GM12878 (cell line): ENCODE data around the gene CAMTA1. TPM values are rescaled to one million over a fixed set of nuclear protein-coding genes. Genes with fewer than 3 reads are reported as not detected.

Experiments used
- ATAC-seq: fragments of 200-7000 bp; cut with Tn5 transposase; 3 replicates; pipeline ENCODE4 v1.9.1; 2020; ENCODE audit warnings: mild to moderate bottlenecking, moderate library complexity
- BruUV-seq: library from RNA; stranded (reverse); fragments of 400-500 nt; replicated peaks from 2 replicates; lab custom pipeline; 2021; lab: Mats Ljungman, UMichigan
- CTCF ChIA-PET: fragments of 300-600 bp; sonication (Branson Sonifier 250); formaldehyde crosslinking; extraction: SDS; loops from one replicate; lab custom pipeline; 2021; ENCODE audit warnings: inconsistent platforms; lab: Yijun Ruan, JAX
- POLR2A ChIA-PET: fragments of 350-600 bp; formaldehyde crosslinking; extraction: SDS; loops from one replicate; lab custom pipeline; 2021; ENCODE audit warnings: inconsistent platforms; lab: Charles Lee
- RAD21 ChIA-PET: fragments of 300-600 bp; sonication (Branson Sonifier 250); formaldehyde crosslinking; loops from one replicate; lab custom pipeline; 2023; ENCODE audit warnings: antibody characterized with exemption; ENCODE audit not compliant: unreplicated experiment; lab: Charles Lee
- SMC1A ChIA-PET: fragments of 300-600 bp; sonication (Branson Sonifier 250); formaldehyde crosslinking; loops from one replicate; lab custom pipeline; 2023; ENCODE audit not compliant: unreplicated experiment, uncharacterized antibody; lab: Charles Lee
- DNase-seq: peaks from one replicate; pipeline ENCODE4 v3.0.0-alpha.2; 2011; ENCODE audit warnings: low read depth, low spot score
- FAIRE-seq: peaks from 3 replicates; lab custom pipeline; 2011; peaks lifted over from hg19 to GRCh38; lab: Jason Lieb, UNC
- H2AFZ ChIP-seq: 2 replicates; pipeline ENCODE4 v1.6.0; 2011; ENCODE audit warnings: low read depth, low read length, control low read depth; ENCODE audit not compliant: control insufficient read depth
- H3K27ac ChIP-seq: 2 replicates; pipeline ENCODE4 v1.5.1; 2011; ENCODE audit warnings: control low read depth; ENCODE audit not compliant: control insufficient read depth, insufficient read depth
- H3K27me3 ChIP-seq, 2 experiments: replicated peaks in 1 of 2; 2 replicates each; pipeline versions ENCODE4 v1.6.0 to v1.6.1; 2011; ENCODE audit warnings: low read length in 1 of 2; ENCODE audit not compliant: control insufficient read depth in 2 of 2, insufficient read depth in 2 of 2
- H3K36me3 ChIP-seq, 2 experiments: 2 replicates each; pipeline ENCODE4 v1.5.1; 2011; ENCODE audit warnings: low read length in 1 of 2; ENCODE audit not compliant: control insufficient read depth in 2 of 2, insufficient read depth in 2 of 2
- H3K4me1 ChIP-seq: 2 replicates; pipeline ENCODE4 v1.6.1; 2011; ENCODE audit warnings: mild to moderate bottlenecking, low read length, moderate library complexity, mixed read lengths; ENCODE audit not compliant: control insufficient read depth, insufficient read depth
- H3K4me2 ChIP-seq: 2 replicates; pipeline ENCODE4 v1.6.0; 2011; ENCODE audit warnings: control low read depth; ENCODE audit not compliant: control insufficient read depth, insufficient read depth
- H3K4me3 ChIP-seq: fragments of 200-600 bp; sonication (generic); 2 replicates; pipeline ENCODE4 v1.5.1; 2016
- H3K79me2 ChIP-seq: 2 replicates; pipeline ENCODE4 v1.6.0; 2011; ENCODE audit warnings: low read length; ENCODE audit not compliant: control insufficient read depth, insufficient read depth
- H3K9ac ChIP-seq: 2 replicates; pipeline ENCODE4 v1.8.0; 2011; ENCODE audit warnings: low read length, control low read depth, mixed read lengths; ENCODE audit not compliant: control insufficient read depth, insufficient read depth
- H3K9me3 ChIP-seq: replicated peaks from 3 replicates; pipeline ENCODE4 v1.5.1; 2011; ENCODE audit warnings: mild to moderate bottlenecking, low read length; ENCODE audit not compliant: control insufficient read depth, insufficient read depth
- H4K20me1 ChIP-seq: 2 replicates; pipeline ENCODE4 v1.6.0; 2011; ENCODE audit not compliant: control insufficient read depth, insufficient read depth
- ATF2 ChIP-seq: IDR thresholded peaks from 2 replicates; pipeline ENCODE4 v1.6.1; 2012; ENCODE audit warnings: low read length, inconsistent platforms
- BHLHE40 ChIP-seq, 2 experiments: fragments of 450-650 bp in 1 of 2; IDR thresholded peaks; 2 replicates each; pipeline ENCODE4 v1.6.1; 2011 to 2017; ENCODE audit warnings: low read depth in 2 of 2, borderline replicate concordance in 1 of 2, improper control_type of control experiment in 1 of 2, low read length in 1 of 2, mild to moderate bottlenecking in 1 of 2
- E4F1 ChIP-seq: fragments of 450-650 bp; IDR thresholded peaks from 2 replicates; pipeline ENCODE4 v1.6.1; 2018; ENCODE audit warnings: borderline replicate concordance, mild to moderate bottlenecking; ENCODE audit not compliant: partially characterized antibody
- FOXK2 ChIP-seq: fragments of 450-650 bp; IDR thresholded peaks from 2 replicates; pipeline ENCODE4 v1.6.1; 2017; ENCODE audit warnings: mild to moderate bottlenecking, moderate library complexity
- JUNB ChIP-seq: IDR thresholded peaks from 2 replicates; pipeline ENCODE4 v1.6.1; 2016; ENCODE audit warnings: antibody characterized with exemption, mild to moderate bottlenecking
- MEF2B ChIP-seq: fragments of 450-650 bp; IDR thresholded peaks from 2 replicates; pipeline ENCODE4 v1.6.1; 2018; ENCODE audit warnings: mild to moderate bottlenecking, moderate library complexity; ENCODE audit not compliant: partially characterized antibody, poor library complexity, severe bottlenecking
- RBBP5 ChIP-seq: fragments of 200-600 bp; sonication (generic); conservative IDR thresholded peaks from 2 replicates; pipeline ENCODE4 v1.6.1; 2016
- TBL1XR1 ChIP-seq: IDR thresholded peaks from 2 replicates; pipeline ENCODE4 v1.6.1; 2012; ENCODE audit warnings: low read depth, low read length, improper control_type of control experiment
- WGBS: methylation state at CpG from one replicate; pipeline ENCODE4 v1.1.6; 2016; ENCODE audit warnings: low lambda C conversion rate; ENCODE audit not compliant: insufficient replicate concordance, insufficient coverage; ENCODE audit errors: missing lambda C conversion rate; 5-methylcytosine and 5-hydroxymethylcytosine counted together
- in situ Hi-C: fragments of 300-500 bp; cut with MboI; formaldehyde crosslinking; loops from 9 replicates; pipeline ENCODE4 v1.14.3; 2018; ENCODE audit warnings: mixed read lengths
- intact Hi-C: fragments of 100-400 bp; cut with micrococcal nuclease; formaldehyde crosslinking; loops from one replicate; pipeline ENCODE4 v1.14.2; 2022; ENCODE audit not compliant: unreplicated experiment
- polyA plus RNA-seq, 11 experiments: library from polyadenylated mRNA; depleted of rRNA in 4 of 11; unstranded in 6 of 11; stranded (reverse) in 5 of 11; fragments of >200 nt; fragmentation: Nextera tagmentation in 4 of 11; fragmentation: Illumina TruSeq in 1 of 11; extraction: Ambion mirVana in 4 of 11; extraction: Trizol in 1 of 11; gene quantifications; 1 replicate in 1 of 11; 2 replicates in 10 of 11; pipeline versions ENCODE4 v1.2.1 to v1.2.3, GENCODE V29; 2011 to 2016; ENCODE audit warnings: inconsistent platforms in 2 of 11, missing spikeins in 2 of 11, low read depth in 1 of 11
- total RNA-seq, 4 experiments: library from RNA; depleted of rRNA in 3 of 4; stranded (reverse); fragments of >200 nt in 3 of 4; fragmentation: Illumina TruSeq in 1 of 4; extraction: Trizol in 1 of 4; gene quantifications; 2 replicates each; pipeline versions ENCODE4 v1.2.1 to v1.2.3, GENCODE V29; 2013 to 2021

Gene CAMTA1
- total and polyA plus RNA-seq, 10 of the 15 experiments (the other 5 are each of a cell fraction or from before 2014, with no cell fraction given), result 37.7 to 148 (median 76.4) TPM

- no peaks in the 10 kb centered on the region for H4K20me1 ChIP-seq
- H3K9me3 ChIP-seq, result no peaks in the 10 kb centered on the region; the same call in 2 of the 3 replicates
- H3K27ac ChIP-seq, result no peak overlapping the region
- no TSS peak for BruUV-seq
- ChIA-PET SMC1A (interaction anchor here (1.3 to 1.4 kb wide), 2 partner anchors 22 to 195 kb away, joined by 3 read pairs; no protein-coding TSS in a partner anchor), POLR2A (no interaction called here), RAD21 (no interaction called here), CTCF (interaction anchor here (1.6 kb wide), 1 partner anchor 22 kb away, joined by 5 read pairs; no protein-coding TSS in a partner anchor)
- ATAC-seq (no peak), FAIRE-seq (no peak), DNase-seq (no peak)
- H3K36me3 ChIP-seq, result no peaks in the 10 kb centered on the region
- H3K4me3 ChIP-seq, result no peak overlapping the region
- 60% methylated on average over 5 of the region's 9 CpGs for WGBS
- in situ Hi-C loops, result no loop called here
- H3K27me3 ChIP-seq, result no peaks in the 10 kb centered on the region; a peak in 2 of 4 replicates
- H3K79me2 ChIP-seq, result no peaks in the 10 kb centered on the region
- no peak for TF ChIP-seq TBL1XR1
- no peak for TF ChIP-seq JUNB
- TF ChIP-seq ATF2, result no peak
- TF ChIP-seq FOXK2, result no peak
- TF ChIP-seq MEF2B, result no peak
- no peak for TF ChIP-seq BHLHE40 (IDR thresholded peaks at IDR 0.05; ENCODE audit: borderline replicate concordance in 1 of 2, low read depth in 2 of 2, low read length in 1 of 2)
- no peak for TF ChIP-seq RBBP5
- no peak for TF ChIP-seq E4F1
- no peaks in the 10 kb centered on the region for H3K4me1 ChIP-seq
- intact Hi-C loops, result no loop called here
- H2AFZ ChIP-seq, result no peak overlapping the region
- no peak overlapping the region for H3K9ac ChIP-seq
- no peak overlapping the region for H3K4me2 ChIP-seq
Measured at GRCh38 chr1:6912518-6912917, 127.3 kb downstream of the CAMTA1 start.
